Astrocyte of the spinal cord (primary cell): Measurements from ENCODE around the gene PLXNA1.

ENCODE experiments used
- DNase-seq: peaks from one replicate; pipeline ENCODE4 v3.0.0; 2011; ENCODE audit warnings: low read depth, low spot score
- H3K4me3 ChIP-seq: 2 replicates; pipeline ENCODE4 v1.5.1; 2011; ENCODE audit warnings: low read depth, mild to moderate bottlenecking, low read length, moderate library complexity
- in situ Hi-C: cut with HindIII; loops from 2 replicates; pipeline ENCODE4 v1.10.0; 2017; ENCODE audit warnings: low sequenced_read_pairs
- TF ChIP-seq, protein P1 (sequence below): IDR thresholded peaks from 2 replicates; pipeline ENCODE4 v1.5.1; 2012; ENCODE audit warnings: low read depth, mild to moderate bottlenecking, low read length, inconsistent platforms

Gene PLXNA1

DNA sequence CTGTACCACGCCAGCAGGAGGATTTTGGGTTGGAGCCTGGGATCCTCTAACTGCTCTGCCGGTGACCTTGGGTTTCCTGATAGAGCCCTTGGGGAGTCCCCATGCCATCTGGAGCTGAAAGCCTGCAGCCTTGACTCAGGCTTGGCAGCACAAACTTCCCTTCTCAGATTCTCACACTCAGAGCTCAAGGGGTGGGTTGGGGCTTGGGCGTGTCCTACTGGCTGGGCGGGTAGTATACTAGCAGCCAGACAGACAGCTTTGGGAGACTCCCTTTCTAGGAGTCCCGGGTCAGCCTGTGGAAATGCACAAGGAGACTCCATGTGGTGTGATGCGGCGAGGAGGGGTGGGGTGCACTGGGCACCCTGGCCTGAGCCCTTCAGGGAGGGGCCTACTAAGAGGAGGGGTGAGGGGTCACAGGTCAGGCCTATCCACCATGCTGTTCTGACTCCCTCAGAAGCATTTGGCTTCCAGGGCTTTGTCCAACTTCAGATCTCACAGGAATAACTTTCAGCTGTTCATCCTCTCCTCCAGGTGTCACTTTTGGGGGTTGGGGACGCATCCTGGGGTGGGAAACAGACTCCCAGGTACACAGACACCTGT is 21.6 kb upstream of the PLXNA1 start:
- H3K4me3 ChIP-seq = no peak overlapping the region
- in situ Hi-C loops = no loop called here
- DNase-seq = peak; percentile 60
- TF ChIP-seq, protein P1, sequence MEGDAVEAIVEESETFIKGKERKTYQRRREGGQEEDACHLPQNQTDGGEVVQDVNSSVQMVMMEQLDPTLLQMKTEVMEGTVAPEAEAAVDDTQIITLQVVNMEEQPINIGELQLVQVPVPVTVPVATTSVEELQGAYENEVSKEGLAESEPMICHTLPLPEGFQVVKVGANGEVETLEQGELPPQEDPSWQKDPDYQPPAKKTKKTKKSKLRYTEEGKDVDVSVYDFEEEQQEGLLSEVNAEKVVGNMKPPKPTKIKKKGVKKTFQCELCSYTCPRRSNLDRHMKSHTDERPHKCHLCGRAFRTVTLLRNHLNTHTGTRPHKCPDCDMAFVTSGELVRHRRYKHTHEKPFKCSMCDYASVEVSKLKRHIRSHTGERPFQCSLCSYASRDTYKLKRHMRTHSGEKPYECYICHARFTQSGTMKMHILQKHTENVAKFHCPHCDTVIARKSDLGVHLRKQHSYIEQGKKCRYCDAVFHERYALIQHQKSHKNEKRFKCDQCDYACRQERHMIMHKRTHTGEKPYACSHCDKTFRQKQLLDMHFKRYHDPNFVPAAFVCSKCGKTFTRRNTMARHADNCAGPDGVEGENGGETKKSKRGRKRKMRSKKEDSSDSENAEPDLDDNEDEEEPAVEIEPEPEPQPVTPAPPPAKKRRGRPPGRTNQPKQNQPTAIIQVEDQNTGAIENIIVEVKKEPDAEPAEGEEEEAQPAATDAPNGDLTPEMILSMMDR = no peak

DNA sequence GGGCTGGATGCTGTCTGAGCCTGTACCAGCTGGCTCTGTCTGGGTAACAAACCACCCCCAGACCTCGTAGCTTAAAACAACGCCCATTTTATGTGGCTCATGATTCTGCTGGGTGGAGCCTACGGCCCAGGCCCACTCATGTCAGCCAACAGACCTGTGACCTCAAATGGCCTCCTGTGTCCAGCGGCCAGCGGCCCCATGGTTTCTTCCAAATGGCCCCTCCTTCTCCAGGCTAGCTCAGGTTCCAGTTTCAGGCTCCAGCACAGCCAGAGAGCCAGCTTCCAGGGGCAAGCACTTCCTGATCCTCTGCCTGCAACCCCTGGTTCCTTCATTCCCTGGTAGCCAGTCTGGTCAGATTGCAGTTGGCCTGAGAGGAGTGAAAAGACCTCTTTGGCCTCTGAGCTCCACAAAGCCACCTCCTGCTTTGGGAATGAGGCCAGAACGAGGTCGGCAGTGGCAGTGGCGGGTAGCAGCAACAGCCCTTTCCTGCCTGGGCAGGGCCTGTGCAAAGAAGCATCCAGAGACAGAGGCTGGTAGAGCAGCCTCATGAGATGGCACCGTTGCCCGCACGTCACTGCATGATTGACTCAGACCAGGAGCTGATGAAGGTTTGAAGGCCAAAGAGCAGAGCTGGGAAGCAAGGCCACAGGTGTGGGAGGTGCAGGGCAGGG is 21.0 kb upstream of the PLXNA1 start:
- no peak for DNase-seq
- TF ChIP-seq, protein P1 = no peak
- H3K4me3 ChIP-seq = no peak overlapping the region
- in situ Hi-C loops = no loop called here

DNA sequence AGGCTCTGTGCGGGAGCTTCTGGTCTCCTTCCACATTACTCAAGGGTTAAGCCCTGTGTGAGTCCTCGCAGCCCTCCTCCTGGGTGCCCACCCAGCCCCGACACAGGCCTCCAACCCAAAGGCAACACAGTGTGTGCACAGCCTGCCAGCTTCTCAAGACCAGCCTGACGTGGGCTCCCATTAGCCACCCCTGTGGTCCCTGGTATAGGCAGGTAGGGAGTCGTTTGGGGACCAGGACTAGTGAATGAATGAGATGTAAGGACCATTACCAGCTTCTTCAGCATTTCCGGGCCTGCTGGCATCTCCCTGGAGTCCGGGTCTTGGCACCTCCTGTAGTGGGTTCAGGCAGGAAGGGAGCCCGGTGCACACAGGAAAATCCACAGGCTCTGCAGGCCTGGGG is 20.2 kb upstream of the PLXNA1 start:
- in situ Hi-C loops = no loop called here
- TF ChIP-seq, protein P1 = no peak
- DNase-seq = no peak
- no peak overlapping the region for H3K4me3 ChIP-seq

GRCh38 chr3:126963261-126964190 is 19.4 kb upstream of the PLXNA1 start:
- TF ChIP-seq, protein P1 = no peak
- H3K4me3 ChIP-seq = no peak overlapping the region
- no peak for DNase-seq
- in situ Hi-C loops = no loop called here

DNA sequence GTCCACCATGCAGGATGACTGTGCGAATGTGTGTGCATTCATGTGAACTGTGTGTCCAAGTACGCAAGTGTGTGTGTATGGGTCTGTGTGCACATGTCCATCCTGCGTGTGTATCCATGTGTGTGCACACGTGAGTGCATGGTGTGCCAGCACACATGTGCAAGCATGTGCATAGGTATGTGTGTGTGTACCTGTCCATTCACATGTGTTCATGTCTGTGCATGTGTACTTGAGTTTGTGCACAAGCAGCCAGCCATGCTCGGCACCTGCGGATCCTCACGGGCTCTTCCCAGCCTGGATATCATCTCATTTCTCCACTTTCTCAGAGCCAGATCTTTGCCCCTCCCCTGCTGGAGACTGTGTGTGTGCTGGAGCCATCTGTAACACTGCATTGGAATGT is 18.7 kb upstream of the PLXNA1 start:
- in situ Hi-C loops = no loop called here
- no peak overlapping the region for H3K4me3 ChIP-seq
- no peak for DNase-seq
- TF ChIP-seq, protein P1 = no peak

DNA sequence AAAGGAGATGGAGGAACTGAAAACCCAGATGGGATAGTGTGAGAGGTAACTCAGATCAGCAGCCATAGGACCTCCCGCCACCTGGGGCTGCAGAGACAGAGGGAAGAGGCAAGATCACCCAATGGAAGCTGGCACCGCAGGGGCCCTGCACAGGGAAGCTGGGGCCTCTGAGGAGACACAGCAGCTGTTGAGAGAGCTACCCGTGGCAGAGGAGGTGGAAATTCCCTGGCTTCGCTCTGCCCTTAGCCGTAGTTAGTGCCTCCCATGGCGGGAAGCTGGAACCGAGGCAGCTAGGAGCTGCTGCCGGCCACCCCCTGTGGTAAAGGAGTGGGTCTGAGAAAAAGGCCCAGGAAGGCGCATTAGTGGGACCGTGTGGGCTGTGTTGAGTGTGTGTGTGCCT is 18.0 kb upstream of the PLXNA1 start:
- no peak for DNase-seq
- H3K4me3 ChIP-seq = no peak overlapping the region
- in situ Hi-C loops = no loop called here
- TF ChIP-seq, protein P1 = no peak
